PC-9 (cell line): ENCODE measurements around the gene PCDHB13. TPM values are rescaled to one million over a fixed set of nuclear protein-coding genes. Genes with fewer than 3 reads are reported as not detected.
"Not testable (repeated sequence)": the region's sequence is repeated elsewhere in the genome, so short reads cannot be mapped to it uniquely, and the experiment has no call there.

ENCODE experiments used
- Bru-seq: library from RNA; stranded (reverse); fragments of 400-500 nt; gene quantifications from one replicate; lab custom pipeline; 2021; lab: Mats Ljungman, UMichigan
- BruChase-seq, 2 experiments: library from RNA; stranded (reverse); fragments of 400-500 nt; gene quantifications; one replicate each; lab custom pipeline; 2021; lab: Mats Ljungman, UMichigan
- BruUV-seq: library from RNA; stranded (reverse); fragments of 400-500 nt; replicated peaks from 2 replicates; lab custom pipeline; 2021; lab: Mats Ljungman, UMichigan
- CTCF ChIA-PET: fragments of 300-600 bp; sonication (Branson Sonifier 250); formaldehyde crosslinking; loops from one replicate; lab custom pipeline; 2022; ENCODE audit warnings: antibody characterized with exemption; lab: Charles Lee
- POLR2A ChIA-PET: fragments of 300-600 bp; sonication (Branson Sonifier 250); formaldehyde crosslinking; loops from one replicate; lab custom pipeline; 2022; ENCODE audit warnings: antibody characterized with exemption; ENCODE audit not compliant: unreplicated experiment; lab: Charles Lee
- DNase-seq, 2 experiments: peaks; one replicate each; pipeline versions ENCODE4 v3.0.0 to v3.0.0-alpha.2; 2015 to 2022; ENCODE audit warnings: mixed read lengths in 1 of 2
- H2AFZ ChIP-seq: fragments of 200-600 bp; sonication (generic); 2 replicates; pipeline ENCODE4 v1.8.1; 2017; ENCODE audit warnings: antibody characterized with exemption
- H3F3A ChIP-seq: fragments of 200-600 bp; sonication (generic); 2 replicates; pipeline ENCODE4 v1.8.1; 2017; ENCODE audit warnings: antibody characterized with exemption, mild to moderate bottlenecking, low read depth; ENCODE audit not compliant: insufficient read depth
- H3K27ac ChIP-seq: fragments of 200-600 bp; sonication (generic); 2 replicates; pipeline ENCODE4 v1.6.1; 2016; ENCODE audit warnings: mixed run types
- H3K27me3 ChIP-seq: fragments of 200-600 bp; sonication (generic); 2 replicates; pipeline ENCODE4 v1.6.1; 2016; ENCODE audit warnings: low read depth, mixed run types; ENCODE audit not compliant: insufficient read depth
- H3K36me3 ChIP-seq: fragments of 200-600 bp; sonication (generic); 2 replicates; pipeline ENCODE4 v1.6.1; 2016; ENCODE audit warnings: low read depth, mixed run types
- H3K4me1 ChIP-seq: fragments of 200-600 bp; sonication (generic); replicated peaks from 2 replicates; pipeline ENCODE4 v1.6.1; 2016; ENCODE audit warnings: mixed run types; ENCODE audit not compliant: insufficient read depth
- H3K4me2 ChIP-seq: fragments of 200-600 bp; sonication (generic); 2 replicates; pipeline ENCODE4 v1.6.1; 2017; ENCODE audit warnings: mixed run types
- H3K4me3 ChIP-seq: fragments of 200-600 bp; sonication (generic); 2 replicates; pipeline ENCODE4 v1.6.1; 2016; ENCODE audit warnings: mixed run types
- H3K79me2 ChIP-seq: fragments of 200-600 bp; sonication (generic); 2 replicates; pipeline ENCODE4 v1.6.1; 2017; ENCODE audit warnings: low read depth, mixed run types
- H3K9me2 ChIP-seq: fragments of 200-600 bp; sonication (generic); 2 replicates; pipeline ENCODE4 v1.8.1; 2017; ENCODE audit warnings: mild to moderate bottlenecking; ENCODE audit not compliant: insufficient read depth
- H3K9me3 ChIP-seq: fragments of 200-600 bp; sonication (generic); 2 replicates; pipeline ENCODE4 v1.8.1; 2016; ENCODE audit warnings: low read depth; ENCODE audit not compliant: insufficient read depth
- H4K20me1 ChIP-seq: fragments of 200-600 bp; sonication (generic); 2 replicates; pipeline ENCODE4 v1.8.1; 2017; ENCODE audit not compliant: insufficient read depth
- CTCF ChIP-seq: fragments of 200-600 bp; sonication (generic); conservative IDR thresholded peaks from 2 replicates; pipeline ENCODE4 v1.6.1; 2017; ENCODE audit warnings: mixed run types, antibody characterized with exemption, mild to moderate bottlenecking, moderate library complexity
- EZH2 ChIP-seq: fragments of 200-600 bp; sonication (generic); IDR thresholded peaks from 2 replicates; pipeline ENCODE4 v1.8.0; 2017; ENCODE audit warnings: antibody characterized with exemption, low read depth
- intact Hi-C: fragments of 100-400 bp; cut with micrococcal nuclease; formaldehyde crosslinking; loops from one replicate; pipeline ENCODE4 v1.10.0; 2022; ENCODE audit not compliant: unreplicated experiment
- long read RNA-seq: library from polyadenylated mRNA; stranded (forward); transcript quantifications from one replicate; pipeline ENCODE4 v2.0.0, GENCODE V29; 2022
- total RNA-seq: library from RNA; stranded (reverse); gene quantifications from 2 replicates; pipeline ENCODE4 v1.2.3, GENCODE V29; 2021

The PCDHB13 gene
- not detected in 2 replicates for total RNA-seq
- Bru-seq, nascent RNA: not detected
- not detected for BruChase-seq, experiment 1, labeled RNA remaining after a 2-hour chase
- BruChase-seq, experiment 2, labeled RNA remaining after a 6-hour chase: not detected
- long read RNA-seq: 0 reads

DNA sequence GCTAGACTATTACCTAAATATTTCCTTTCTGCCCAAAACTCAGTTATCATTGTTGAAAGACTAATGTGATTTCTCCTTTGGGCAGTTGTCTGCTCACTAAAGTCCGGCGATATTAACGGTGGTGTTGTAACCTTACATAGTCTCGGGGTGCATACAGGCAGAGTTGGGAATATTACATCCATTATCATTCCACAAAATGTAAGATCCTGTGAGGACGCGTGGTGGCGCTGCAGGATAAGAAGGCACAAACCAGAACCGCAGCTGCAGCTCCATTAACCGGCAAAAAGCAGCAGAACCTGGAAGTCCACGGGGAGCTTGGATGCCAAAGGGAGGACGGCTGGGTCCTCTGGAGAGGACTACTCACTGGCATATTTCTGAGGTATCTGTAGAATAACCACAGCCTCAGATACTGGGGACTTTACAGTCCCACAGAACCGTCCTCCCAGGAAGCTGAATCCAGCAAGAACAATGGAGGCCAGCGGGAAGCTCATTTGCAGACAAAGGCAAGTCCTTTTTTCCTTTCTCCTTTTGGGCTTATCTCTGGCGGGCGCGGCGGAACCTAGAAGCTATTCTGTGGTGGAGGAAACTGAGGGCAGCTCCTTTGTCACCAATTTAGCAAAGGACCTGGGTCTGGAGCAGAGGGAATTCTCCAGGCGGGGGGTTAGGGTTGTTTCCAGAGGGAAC, at the start of gene PCDHB13:
Gene PCDHB13, plus strand, starts transcription at position 264 of the 684 bp plus-strand sequence. Its CDS starts 205 bp downstream, at position 469.
- H3K36me3 ChIP-seq, intact Hi-C loops, H3K9me3 ChIP-seq, BruUV-seq, H2AFZ ChIP-seq, H3K4me1 ChIP-seq, H3K4me2 ChIP-seq, H3K9me2 ChIP-seq, CTCF ChIA-PET, H4K20me1 ChIP-seq, H3K4me3 ChIP-seq, H3K27me3 ChIP-seq, H3F3A ChIP-seq, H3K27ac ChIP-seq, POLR2A ChIA-PET, H3K79me2 ChIP-seq: not testable (repeated sequence)
- TF ChIP-seq CTCF: peak; percentile 49
- DNase-seq: peak in 1 of 2 experiments; percentile 9

DNA sequence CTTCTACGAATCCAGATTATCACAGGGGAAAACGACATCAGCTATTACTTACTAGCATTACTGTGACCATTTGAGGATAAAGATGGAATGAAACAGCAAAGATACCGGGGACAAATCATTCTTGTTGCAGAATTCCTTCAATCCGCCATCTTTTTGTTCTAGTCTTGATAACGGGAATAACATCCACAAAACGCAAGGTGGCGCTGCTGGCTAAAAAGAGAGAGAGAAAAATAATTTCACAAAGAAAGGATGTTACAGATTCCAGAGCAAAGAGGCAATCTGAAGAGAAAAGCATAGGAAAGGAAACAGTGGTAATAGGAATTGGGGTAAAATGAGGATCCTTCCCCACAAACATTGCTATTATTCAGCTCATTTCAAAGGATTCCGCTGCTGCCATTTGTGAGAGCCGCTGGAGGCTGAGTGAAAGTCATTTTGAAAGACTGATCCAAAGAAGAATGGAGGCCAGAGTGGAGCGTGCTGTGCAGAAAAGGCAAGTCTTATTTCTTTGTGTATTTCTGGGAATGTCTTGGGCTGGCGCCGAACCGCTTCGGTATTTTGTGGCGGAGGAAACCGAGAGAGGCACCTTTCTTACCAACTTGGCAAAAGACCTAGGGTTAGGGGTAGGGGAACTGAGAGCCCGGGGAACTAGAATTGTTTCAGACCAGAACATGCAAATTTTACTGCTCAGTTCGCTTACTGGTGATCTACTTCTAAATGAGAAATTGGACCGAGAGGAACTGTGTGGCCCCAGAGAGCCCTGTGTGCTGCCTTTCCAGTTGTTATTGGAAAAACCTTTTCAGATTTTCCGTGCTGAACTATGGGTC, 41.1 kb upstream of the PCDHB13 start, which contains the start of gene PCDHB7:
Gene PCDHB7, plus strand, starts transcription at position 264 of the 824 bp plus-strand sequence. Its CDS starts 192 bp downstream, at position 456.
- intact Hi-C loops: no loop called here
- ChIA-PET CTCF (no interaction called here), POLR2A (no interaction called here)
- no TSS peak for BruUV-seq
- DNase-seq: peak in 1 of 2 experiments; percentile 10
- Histone ChIP-seq H3K36me3 (no peaks in the 10 kb centered on the region), H4K20me1 (no peaks in the 10 kb centered on the region), H3K27me3 (no peaks in the 10 kb centered on the region), H3K27ac (no peak within 1 kb of the TSS), H3K9me2 (no peaks in the 10 kb centered on the region), H2AFZ (no peak within 1 kb of the TSS), H3F3A (no peaks in the 10 kb centered on the region), H3K4me2 (no peak within 1 kb of the TSS), H3K9me3 (peaks cover 4% of the 10 kb centered on the region; the same call in 1 of the 2 replicates), H3K4me1 (no peaks in the 10 kb centered on the region), H3K4me3 (no peak within 1 kb of the TSS), H3K79me2 (no peaks in the 10 kb centered on the region)
- TF ChIP-seq CTCF (peak; percentile 59), EZH2 (no peak)

DNA sequence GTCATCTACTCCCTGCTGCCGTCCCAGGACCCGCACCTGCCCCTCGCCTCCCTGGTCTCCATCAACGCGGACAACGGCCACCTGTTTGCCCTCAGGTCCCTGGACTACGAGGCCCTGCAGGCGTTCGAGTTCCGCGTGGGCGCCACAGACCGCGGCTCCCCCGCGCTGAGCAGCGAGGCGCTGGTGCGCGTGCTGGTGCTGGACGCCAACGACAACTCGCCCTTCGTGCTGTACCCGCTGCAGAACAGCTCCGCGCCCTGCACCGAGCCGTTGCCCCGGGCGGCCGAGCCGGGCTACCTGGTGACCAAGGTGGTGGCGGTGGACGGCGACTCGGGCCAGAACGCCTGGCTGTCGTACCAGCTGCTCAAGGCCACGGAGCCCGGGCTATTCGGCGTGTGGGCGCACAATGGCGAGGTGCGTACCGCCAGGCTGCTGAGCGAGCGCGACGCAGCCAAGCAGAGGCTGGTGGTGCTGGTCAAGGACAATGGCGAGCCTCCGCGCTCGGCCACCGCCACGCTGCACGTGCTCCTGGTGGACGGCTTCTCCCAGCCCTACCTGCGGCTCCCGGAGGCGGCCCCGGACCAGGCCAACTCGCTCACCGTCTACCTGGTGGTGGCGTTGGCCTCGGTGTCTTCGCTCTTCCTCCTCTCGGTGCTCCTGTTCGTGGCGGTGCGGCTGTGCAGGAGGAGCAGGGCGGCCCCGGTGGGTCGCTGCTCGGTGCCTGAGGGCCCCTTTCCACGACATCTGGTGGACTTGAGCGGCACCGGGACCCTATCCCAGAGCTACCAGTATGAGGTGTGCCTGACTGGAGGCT, 39.2 kb upstream of the PCDHB13 start:
- BruUV-seq, H3K4me3 ChIP-seq, intact Hi-C loops, H3K79me2 ChIP-seq, H2AFZ ChIP-seq, H3K9me3 ChIP-seq, H3K4me2 ChIP-seq, H3K36me3 ChIP-seq, H3K27ac ChIP-seq, DNase-seq, H3K9me2 ChIP-seq, H3K27me3 ChIP-seq, H3K4me1 ChIP-seq, POLR2A ChIA-PET, H4K20me1 ChIP-seq, H3F3A ChIP-seq, CTCF ChIA-PET: not testable (repeated sequence)
